Dermis blood vessel endothelial cell (primary cell): ENCODE results near the gene SHOX. TPM values are rescaled to one million over a fixed set of nuclear protein-coding genes. Genes with fewer than 3 reads are reported as not detected.

Source experiments
- DNase-seq: peaks from one replicate; pipeline ENCODE4 v3.0.0; 2010
- total RNA-seq: library from RNA; depleted of rRNA; stranded (reverse); fragments of >200 nt; gene quantifications from 2 replicates; pipeline ENCODE4 v1.2.3, GENCODE V29; 2014

SHOX gene
- total RNA-seq, 1 donor from 2014 or later: not detected

GRCh38 chrX:675279-675954 lies 44.8 kb downstream of the SHOX start:
- DNase-seq: no peak

- no peak for DNase-seq
These were observed 45.3 kb downstream of the SHOX start for GRCh38 chrX:675955-676295.

DNA sequence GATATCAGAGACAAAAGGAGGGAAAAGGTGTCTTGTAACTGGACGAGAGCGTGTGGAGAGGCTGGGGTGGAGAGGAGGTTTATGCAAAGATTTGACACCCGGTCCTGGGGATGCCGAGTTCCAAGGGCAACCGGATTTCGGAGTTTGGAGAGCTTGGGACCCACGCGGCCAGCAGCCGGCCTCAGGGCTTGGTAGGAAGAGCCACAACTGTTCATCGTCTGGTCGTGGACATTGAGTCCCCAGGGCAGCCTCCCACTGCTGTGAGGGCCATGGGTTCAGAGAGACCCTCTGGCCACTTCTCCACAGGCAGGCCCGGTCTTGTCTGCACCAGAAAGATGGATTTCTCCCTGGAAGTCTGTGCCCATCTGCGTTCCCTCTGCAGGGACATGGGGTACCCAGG lies 46.8 kb downstream of the SHOX start:
- DNase-seq: no peak

- DNase-seq: no peak
These were observed 48.8 kb downstream of the SHOX start for GRCh38 chrX:679291-679979.

GRCh38 chrX:680062-680461 lies 49.5 kb downstream of the SHOX start:
- DNase-seq: no peak

DNA sequence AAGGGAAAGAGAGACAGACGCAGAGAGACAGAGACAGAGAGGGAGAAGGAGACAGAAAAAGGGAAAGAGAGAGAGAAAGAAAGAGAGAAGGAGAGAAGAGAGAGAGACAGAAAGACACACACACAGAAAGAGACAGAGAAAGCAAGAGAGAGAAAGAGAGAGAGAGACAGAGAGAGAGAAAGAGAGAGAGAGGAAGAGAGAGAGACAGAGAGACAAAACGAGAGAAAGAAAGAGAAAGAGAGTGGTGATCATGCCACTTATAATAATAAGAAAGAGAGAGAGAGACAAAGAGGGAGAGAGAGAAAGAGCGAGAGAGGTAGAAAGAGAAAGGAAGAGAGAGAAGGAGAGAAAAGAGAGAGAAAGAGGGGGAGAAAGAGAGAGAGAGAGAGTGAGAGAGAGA lies 51.4 kb downstream of the SHOX start:
- no peak for DNase-seq

DNA sequence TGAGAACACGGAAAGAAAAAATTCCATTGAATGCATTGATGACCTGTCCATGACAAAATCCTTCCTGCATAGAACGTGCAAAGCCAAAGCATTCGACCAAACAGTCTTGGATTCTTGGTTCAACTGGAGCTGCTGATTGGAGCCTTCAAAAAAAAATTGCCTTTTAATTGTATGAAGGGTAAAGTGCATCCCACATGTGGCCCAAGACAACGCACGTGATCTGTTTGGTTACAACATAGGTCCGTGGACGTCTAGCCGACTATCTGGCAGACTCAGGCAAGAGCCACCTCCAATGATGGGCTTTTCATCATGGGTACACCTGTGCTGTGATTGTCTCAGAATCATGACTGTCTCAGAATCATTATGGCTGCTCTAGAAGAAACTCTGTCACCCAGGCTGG lies 52.3 kb downstream of the SHOX start:
- no peak for DNase-seq

- no peak for DNase-seq
These were observed 53.0 kb downstream of the SHOX start for GRCh38 chrX:683576-683975.

- DNase-seq: no peak
These were observed 54.8 kb downstream of the SHOX start for GRCh38 chrX:685120-686032.

- no peak for DNase-seq
These were observed 59.4 kb downstream of the SHOX start for GRCh38 chrX:689983-690382.

- no peak for DNase-seq
These were observed 64.2 kb downstream of the SHOX start for GRCh38 chrX:694800-695199.

- DNase-seq: no peak
These were observed 67.6 kb downstream of the SHOX start for GRCh38 chrX:698206-698605.

GRCh38 chrX:700936-701335 lies 70.3 kb downstream of the SHOX start:
- no peak for DNase-seq

GRCh38 chrX:701673-702072 lies 71.1 kb downstream of the SHOX start:
- DNase-seq: no peak

DNA sequence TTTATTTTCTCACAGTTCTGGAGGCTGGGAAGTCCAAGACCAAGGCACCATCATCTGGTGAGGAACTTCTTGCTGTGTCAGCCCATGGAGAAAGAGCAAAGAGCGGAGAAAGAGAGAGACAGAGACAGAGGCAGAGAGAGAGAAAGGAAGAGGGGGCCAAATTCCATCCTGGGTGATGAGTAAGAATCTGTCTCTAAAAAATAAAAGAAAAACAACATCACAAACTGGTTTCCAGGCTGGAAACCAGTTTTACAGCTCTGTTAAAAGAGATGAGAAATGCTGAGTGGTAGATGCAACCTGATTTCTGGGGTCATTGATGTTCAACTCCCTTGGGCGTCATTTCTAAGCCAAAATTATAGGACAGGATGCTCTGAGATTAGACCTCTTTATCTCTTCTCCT lies 72.9 kb downstream of the SHOX start:
- DNase-seq: no peak

GRCh38 chrX:703866-704265 lies 73.3 kb downstream of the SHOX start:
- DNase-seq: no peak

Other genes starting within 250 kb of the SHOX start
- 13.5 and 16.3 TPM in 2 replicates for gene PPP2R3B, start 243.9 kb upstream of the SHOX start, total RNA-seq